ENCODE measurements around the gene TYRP1. TPM values are rescaled to one million over a fixed set of nuclear protein-coding genes. Genes with fewer than 3 reads are reported as not detected.

Gene TYRP1
- total RNA-seq, 1 experiment from 2014 or later, result not detected

GRCh38 chr9:12696931-12697622 lies 3.9 kb downstream of the TYRP1 start:
- no peak for DNase-seq (ENCODE audit: low read depth)

DNA sequence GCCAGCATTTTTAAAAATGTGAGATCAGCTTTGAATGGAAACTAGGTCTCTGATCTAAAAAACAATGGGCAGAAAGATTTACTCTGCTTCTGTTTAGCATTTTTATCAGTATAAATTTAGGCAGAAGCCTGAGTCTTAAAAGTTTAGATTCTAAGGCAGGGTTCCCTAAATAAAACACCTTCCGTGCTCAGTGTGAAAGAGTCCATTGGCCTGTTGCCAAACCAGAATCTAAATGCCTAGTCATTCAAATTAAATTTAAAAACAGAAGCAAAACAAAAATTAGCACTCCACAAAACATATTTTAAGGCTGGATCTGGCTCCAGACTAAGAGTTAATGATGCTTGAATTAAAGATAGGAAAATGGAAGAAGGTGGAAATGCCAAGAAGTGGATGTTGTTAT lies 4.5 kb downstream of the TYRP1 start:
- no peak for DNase-seq (ENCODE audit: low read depth)

GRCh38 chr9:12698266-12698665 lies 5.1 kb downstream of the TYRP1 start:
- DNase-seq (ENCODE audit: low read depth), result peak; percentile 13

DNA sequence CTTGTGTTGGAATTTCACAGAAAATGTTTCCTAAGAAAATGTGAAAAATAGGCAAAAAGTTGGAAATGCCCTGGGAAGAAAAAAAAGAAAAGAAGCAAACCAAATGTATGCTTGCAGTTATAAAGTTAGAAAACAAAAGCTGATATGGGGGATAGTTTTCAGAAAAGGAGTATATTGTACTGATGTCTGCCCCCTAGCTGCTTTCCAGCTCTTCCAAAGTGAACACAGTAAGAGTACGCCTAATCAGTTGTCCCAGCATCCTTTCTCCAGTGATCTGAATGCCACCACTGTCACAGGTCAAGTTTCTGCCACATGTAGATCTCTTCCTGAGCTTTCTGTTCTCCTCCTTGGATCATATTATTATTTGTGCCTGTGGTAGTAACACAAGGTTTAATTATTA lies 5.8 kb downstream of the TYRP1 start:
- DNase-seq (ENCODE audit: low read depth), result no peak

DNA sequence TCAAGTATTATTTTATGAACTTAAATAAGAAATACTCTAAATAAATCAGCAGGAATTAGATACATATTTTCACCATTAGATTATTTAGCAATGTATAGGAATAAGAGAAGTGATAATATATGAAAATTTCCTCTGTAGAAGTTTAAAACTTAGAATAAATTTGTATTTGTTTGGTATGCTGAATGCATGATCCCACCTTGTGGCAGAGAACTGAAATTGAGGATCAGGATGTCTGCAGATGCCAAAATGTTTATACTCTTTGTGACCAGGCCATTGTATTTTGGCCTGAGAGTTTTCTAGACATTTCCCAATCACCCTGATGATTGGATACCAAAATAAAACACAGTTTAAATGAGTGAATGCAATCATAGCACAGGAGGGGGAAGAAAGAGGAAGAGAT lies 6.3 kb downstream of the TYRP1 start:
- peak; percentile 19 for DNase-seq (ENCODE audit: low read depth)

GRCh38 chr9:12701126-12701525 lies 7.9 kb downstream of the TYRP1 start:
- no peak for DNase-seq (ENCODE audit: low read depth)

DNA sequence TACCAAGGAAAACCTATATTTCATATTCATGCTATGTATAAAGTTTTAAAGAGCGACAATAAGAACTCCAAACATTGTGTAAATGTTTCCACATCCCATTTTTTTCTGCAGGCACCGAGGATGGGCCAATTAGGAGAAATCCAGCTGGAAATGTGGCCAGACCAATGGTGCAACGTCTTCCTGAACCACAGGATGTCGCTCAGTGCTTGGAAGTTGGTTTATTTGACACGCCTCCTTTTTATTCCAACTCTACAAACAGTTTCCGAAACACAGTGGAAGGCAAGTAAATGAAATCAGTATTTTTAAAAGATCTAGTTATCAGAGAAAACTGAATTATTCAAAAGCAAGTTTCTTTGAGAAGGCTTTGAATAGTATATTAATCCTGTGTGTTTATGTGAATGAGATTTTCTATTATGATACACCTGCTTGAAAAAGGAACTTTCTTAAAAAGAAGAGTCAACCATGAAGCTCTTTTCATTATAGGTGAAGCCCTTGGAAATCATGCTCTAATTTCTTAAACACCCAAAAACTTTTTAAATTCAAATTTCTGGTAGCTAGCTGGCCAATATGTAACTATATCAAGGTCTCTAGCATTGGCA lies 9.1 kb downstream of the TYRP1 start:
- peak; percentile 58 for DNase-seq (ENCODE audit: low read depth)

DNA sequence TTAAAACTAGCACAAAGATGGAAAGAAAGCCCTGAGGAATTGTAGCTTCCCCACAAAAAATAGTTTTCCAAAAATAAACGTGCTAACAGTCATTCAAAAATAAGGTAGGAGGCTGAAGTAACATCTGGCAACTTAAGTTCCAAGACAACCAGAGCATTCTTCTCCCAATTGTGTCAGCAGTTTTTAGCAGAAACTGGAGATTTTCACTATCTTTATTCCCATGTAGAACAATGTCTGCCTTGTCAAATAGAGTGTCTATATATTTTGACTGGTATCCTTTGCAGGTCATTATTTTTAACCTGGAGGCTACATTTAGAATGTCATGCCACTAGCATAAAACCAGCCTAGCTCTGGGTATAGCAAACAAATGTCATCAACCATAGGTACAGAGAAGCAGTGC lies 10.8 kb downstream of the TYRP1 start:
- DNase-seq (ENCODE audit: low read depth), result no peak

- DNase-seq (ENCODE audit: low read depth), result no peak
These were observed 12.7 kb downstream of the TYRP1 start for GRCh38 chr9:12705738-12706391.

DNA sequence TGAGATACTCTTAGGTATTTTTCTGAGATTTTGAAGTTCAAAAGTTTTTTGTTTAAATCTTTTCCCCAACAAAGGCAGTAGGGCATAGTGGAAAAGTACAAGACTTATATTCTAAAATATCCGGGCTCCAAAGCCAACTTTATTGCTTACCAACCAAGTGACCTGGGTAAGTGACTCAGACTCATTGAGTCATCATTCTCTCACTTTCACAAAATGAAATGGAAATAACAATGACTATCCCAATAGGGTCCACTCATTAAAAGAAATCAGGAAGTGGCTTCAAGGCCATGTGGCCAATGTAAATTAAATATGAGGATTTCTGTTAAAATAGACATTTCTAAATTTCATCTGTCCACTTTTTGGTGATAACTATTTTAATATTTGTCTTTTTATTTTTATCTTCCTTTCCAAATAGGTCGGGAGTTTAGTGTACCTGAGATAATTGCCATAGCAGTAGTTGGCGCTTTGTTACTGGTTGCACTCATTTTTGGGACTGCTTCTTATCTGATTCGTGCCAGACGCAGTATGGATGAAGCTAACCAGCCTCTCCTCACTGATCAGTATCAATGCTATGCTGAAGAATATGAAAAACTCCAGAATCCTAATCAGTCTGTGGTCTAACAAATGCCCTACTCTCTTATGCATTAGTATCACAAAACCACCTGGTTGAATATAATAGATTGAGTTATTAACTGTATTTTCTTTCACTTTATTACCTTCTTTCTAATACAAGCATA lies 15.5 kb downstream of the TYRP1 start:
- DNase-seq (ENCODE audit: low read depth), result peak; percentile 82

DNA sequence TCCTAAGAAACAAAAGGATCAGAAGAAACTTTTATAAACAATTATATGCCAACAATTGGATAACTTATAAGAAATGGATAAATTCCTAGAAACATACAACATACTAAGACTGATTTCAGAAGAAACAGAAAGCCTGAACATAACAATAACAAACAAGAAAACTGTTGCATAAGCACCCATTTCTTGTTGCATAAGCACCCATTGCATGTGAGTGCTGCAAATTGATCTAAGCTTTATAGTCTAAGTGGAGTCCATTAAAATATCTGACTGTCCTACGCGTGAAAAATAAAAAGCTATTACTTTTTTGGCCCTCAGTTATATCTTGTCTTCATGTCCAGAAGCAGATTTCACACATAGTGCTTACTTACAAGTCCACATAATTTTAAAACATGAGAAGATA lies 19.3 kb downstream of the TYRP1 start:
- no peak for DNase-seq (ENCODE audit: low read depth)

GRCh38 chr9:12715268-12715667 lies 22.1 kb downstream of the TYRP1 start:
- DNase-seq (ENCODE audit: low read depth), result no peak

- no peak for DNase-seq (ENCODE audit: low read depth)
These were observed 23.8 kb downstream of the TYRP1 start for GRCh38 chr9:12716823-12717600.

GRCh38 chr9:12717907-12718306 lies 24.7 kb downstream of the TYRP1 start:
- no peak for DNase-seq (ENCODE audit: low read depth)

GRCh38 chr9:12718482-12719026 lies 25.4 kb downstream of the TYRP1 start:
- DNase-seq (ENCODE audit: low read depth), result peak; percentile 78

DNA sequence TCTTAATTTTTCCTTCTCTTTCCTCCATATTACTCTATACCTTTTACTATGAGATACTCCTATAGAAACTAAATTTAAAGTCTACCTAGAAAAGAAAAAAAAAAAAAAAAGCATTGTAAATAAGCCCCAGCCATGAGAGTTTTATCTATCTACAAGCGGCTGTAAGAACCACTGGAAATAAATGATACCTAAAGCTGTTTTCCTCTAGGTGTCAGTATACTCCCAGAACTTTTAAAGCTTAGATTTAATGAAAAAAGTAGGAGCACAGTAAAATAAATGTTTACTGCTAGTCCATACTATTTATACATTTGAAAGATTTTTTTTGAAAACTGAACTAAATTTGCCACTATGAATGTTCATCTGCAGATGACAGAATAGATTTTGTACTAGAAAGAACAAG lies 26.2 kb downstream of the TYRP1 start:
- DNase-seq (ENCODE audit: low read depth), result peak; percentile 52

DNA sequence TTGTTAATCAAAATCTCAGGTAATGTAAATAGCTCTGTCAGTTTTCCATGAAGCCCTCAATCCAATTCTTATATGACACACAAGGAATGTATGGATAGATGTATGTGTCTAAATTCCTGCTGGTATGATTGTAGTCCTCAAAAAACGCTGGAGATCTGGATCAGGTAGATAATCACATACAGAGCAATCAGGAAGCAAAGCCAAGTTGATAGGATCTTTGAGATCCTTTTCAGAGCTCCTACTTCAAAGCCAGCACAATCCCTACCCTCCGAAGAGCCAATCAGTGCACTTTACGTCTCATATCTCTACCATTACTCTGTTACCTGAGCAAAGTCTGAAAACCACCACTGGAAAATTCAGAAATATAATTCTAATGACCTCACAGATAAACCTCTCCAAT lies 27.4 kb downstream of the TYRP1 start:
- no peak for DNase-seq (ENCODE audit: low read depth)

- peak; percentile 41 for DNase-seq (ENCODE audit: low read depth)
These were observed 28.9 kb downstream of the TYRP1 start for GRCh38 chr9:12722131-12722530.

DNA sequence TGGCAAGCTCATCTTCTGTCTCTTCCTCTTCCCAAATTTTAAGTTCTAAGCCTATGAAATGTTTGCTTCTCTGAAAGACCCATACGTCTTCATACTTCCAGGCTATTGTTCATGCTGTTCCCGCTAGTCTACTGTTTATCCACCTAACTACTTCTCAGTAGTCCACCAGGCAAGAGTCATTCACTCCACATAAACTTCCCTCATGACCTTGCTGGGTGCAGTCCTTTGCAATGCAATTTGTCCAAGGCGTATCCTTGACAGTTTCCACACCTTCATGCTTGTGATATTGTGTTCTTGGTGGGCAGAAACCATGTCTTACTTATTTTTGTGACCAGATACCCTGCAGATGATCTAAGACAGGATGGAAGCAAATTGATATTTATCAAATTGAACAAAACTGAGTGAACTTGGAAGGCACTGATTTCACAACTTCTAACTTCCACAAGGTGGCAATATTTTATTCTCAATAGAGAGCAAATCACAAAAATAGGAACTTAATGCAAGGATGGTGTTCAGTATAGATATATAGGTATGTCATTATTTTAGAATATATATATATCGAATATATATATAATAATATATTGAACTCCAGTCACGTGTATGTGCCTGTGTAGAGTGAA lies 30.3 kb downstream of the TYRP1 start:
- peak; percentile 15 for DNase-seq (ENCODE audit: low read depth)

GRCh38 chr9:12726795-12727194 lies 33.6 kb downstream of the TYRP1 start:
- no peak for DNase-seq (ENCODE audit: low read depth)

GRCh38 chr9:12730198-12730597 lies 37.0 kb downstream of the TYRP1 start:
- no peak for DNase-seq (ENCODE audit: low read depth)
